ENCODE measurements around the gene THSD7B. TPM values are rescaled to one million over a fixed set of nuclear protein-coding genes. Genes with fewer than 3 reads are reported as not detected.

Gene THSD7B
- total and polyA plus RNA-seq, 9 of the 15 experiments (the other 6 are each of a cell fraction or from before 2014, with no cell fraction given) = not detected

DNA sequence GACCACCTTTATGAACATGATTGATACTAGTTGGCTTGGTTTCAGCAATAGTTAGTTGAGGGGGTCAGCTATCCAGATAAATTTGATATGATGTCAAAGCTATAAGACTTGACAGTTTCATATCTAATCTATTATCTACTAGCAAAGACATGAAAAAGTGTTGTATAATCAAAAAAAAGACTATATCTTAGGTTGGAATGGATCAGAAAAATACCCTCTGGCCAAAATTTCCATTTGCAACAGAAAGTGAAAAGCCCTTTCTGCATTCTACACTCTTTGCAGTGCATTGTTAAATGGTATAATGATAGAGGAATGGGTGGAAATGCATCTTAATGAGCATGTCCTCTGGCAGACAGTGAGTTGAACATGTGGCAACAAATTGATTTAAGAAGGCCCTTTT lies 242.6 kb downstream of the THSD7B start:
- Histone ChIP-seq H3K9me3 (replicated peaks; ENCODE audit: control insufficient read depth, insufficient read depth, low read depth, low read length) (no peaks in the 10 kb centered on the region), H3K27ac (ENCODE audit: extremely low read depth, low read depth, low read length) (no peak overlapping the region), H3K9me1 (ENCODE audit: control insufficient read depth, insufficient read depth, low read length) (no peaks in the 10 kb centered on the region), H3K36me3 (ENCODE audit: control insufficient read depth, insufficient read depth, low read length) (no peaks in the 10 kb centered on the region), H3K27me3 (ENCODE audit: control insufficient read depth in 2 of 2, insufficient read depth in 2 of 2, low read length in 2 of 2) (no peaks in the 10 kb centered on the region), H3K4me3 (no peak overlapping the region), H4K20me1 (replicated peaks; ENCODE audit: control insufficient read depth, insufficient read depth, low read length) (no peaks in the 10 kb centered on the region), H3K4me1 (replicated peaks in 1 of 2; ENCODE audit: control insufficient read depth in 2 of 2, insufficient read depth in 2 of 2, low read length in 2 of 2) (no peaks in the 10 kb centered on the region), H3K79me2 (ENCODE audit: control insufficient read depth, insufficient read depth, low read length) (no peaks in the 10 kb centered on the region), H3K9ac (ENCODE audit: insufficient read depth in 1 of 2, low read depth in 2 of 2, low read length in 2 of 2) (no peak overlapping the region), H2AFZ (ENCODE audit: low read depth, low read length) (no peak overlapping the region), H3K4me2 (ENCODE audit: insufficient read depth, low read length) (no peak overlapping the region)
- BruUV-seq (replicated peaks) = no TSS peak
- ChIA-PET POLR2A (no interaction called here), CTCF (ENCODE audit: low intra/inter-chr PET ratio) (no interaction called here)
- in situ Hi-C loops (cut with MboI) = no loop called here
- intact Hi-C loops (cut with micrococcal nuclease) = no loop called here
- FAIRE-seq = no peak
- TF ChIP-seq MYBL2 (IDR thresholded peaks at IDR 0.05; ENCODE audit: low read depth) = no peak
- TF ChIP-seq MYBL2 (CRISPR knock-in tag; IDR thresholded peaks at IDR 0.05; ENCODE audit: borderline replicate concordance) = no peak
- TF ChIP-seq MIER1 (IDR thresholded peaks at IDR 0.05; ENCODE audit: low read depth) = no peak
- no peak for TF ChIP-seq KDM2B (CRISPR knock-in tag; IDR thresholded peaks at IDR 0.05)
- TF ChIP-seq NR1H2 (CRISPR knock-in tag; IDR thresholded peaks at IDR 0.05) = no peak
- TF ChIP-seq, protein P1, sequence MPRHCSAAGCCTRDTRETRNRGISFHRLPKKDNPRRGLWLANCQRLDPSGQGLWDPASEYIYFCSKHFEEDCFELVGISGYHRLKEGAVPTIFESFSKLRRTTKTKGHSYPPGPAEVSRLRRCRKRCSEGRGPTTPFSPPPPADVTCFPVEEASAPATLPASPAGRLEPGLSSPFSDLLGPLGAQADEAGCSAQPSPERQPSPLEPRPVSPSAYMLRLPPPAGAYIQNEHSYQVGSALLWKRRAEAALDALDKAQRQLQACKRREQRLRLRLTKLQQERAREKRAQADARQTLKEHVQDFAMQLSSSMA (CRISPR knock-in tag; IDR thresholded peaks at IDR 0.05) = no peak
- TF ChIP-seq, protein P2, sequence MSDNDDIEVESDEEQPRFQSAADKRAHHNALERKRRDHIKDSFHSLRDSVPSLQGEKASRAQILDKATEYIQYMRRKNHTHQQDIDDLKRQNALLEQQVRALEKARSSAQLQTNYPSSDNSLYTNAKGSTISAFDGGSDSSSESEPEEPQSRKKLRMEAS (CRISPR knock-in tag; IDR thresholded peaks at IDR 0.05) = no peak
- no peak for TF ChIP-seq ZNF780A (CRISPR knock-in tag; IDR thresholded peaks at IDR 0.05)
- TF ChIP-seq, protein P3, sequence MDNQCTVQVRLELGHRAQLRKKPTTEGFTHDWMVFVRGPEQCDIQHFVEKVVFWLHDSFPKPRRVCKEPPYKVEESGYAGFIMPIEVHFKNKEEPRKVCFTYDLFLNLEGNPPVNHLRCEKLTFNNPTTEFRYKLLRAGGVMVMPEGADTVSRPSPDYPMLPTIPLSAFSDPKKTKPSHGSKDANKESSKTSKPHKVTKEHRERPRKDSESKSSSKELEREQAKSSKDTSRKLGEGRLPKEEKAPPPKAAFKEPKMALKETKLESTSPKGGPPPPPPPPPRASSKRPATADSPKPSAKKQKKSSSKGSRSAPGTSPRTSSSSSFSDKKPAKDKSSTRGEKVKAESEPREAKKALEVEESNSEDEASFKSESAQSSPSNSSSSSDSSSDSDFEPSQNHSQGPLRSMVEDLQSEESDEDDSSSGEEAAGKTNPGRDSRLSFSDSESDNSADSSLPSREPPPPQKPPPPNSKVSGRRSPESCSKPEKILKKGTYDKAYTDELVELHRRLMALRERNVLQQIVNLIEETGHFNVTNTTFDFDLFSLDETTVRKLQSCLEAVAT (IDR thresholded peaks at IDR 0.05) = no peak
- no peak for DNase-seq (ENCODE audit: extremely low read depth in 1 of 4, low spot score in 3 of 4)
- no peak for ATAC-seq

Data from K562 (cell line).